T-helper 2 cell treated with Interferon-gamma antibody and Interleukin-4, amounts not matched to agents 100 ng/mL and 5 ng/mL, for 36 hours (primary cell): Measurements from ENCODE around the gene CCDC14. TPM values are rescaled to one million over a fixed set of nuclear protein-coding genes. Genes with fewer than 3 reads are reported as not detected.
"Not testable (repeated sequence)": the region's sequence is repeated elsewhere in the genome, so short reads cannot be mapped to it uniquely, and the experiment has no call there.

ENCODE experiments used
- intact Hi-C: fragments of 100-400 bp; cut with micrococcal nuclease; formaldehyde crosslinking; loops from one replicate; pipeline ENCODE4 v1.15.1; 2023
- total RNA-seq: library from RNA; stranded (reverse); gene quantifications from 2 replicates; pipeline ENCODE4 v1.2.3, GENCODE V29; 2022

CCDC14 gene
- total RNA-seq, 1 donor from 2014 or later = 48.1 TPM

DNA sequence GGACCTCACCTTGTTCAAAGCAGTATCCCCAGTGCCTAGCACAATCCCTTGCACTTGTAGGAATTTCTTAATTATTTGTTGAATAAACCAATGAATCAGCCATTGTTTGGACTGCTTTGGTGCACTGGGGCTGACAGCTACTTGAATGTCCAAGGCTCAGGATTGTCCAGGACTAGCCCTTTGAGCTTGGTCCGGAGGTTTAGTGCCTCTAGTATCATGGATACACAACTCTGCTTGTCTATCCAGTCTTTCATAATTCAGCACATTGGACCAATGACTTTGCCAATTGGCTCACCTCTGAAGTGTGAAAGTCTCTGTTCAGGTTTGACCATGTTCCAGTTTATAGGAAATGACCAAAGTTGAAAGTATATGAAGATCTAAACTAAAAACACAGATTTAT is 3.8 kb upstream of the CCDC14 start:
- intact Hi-C loops = not testable (repeated sequence)

DNA sequence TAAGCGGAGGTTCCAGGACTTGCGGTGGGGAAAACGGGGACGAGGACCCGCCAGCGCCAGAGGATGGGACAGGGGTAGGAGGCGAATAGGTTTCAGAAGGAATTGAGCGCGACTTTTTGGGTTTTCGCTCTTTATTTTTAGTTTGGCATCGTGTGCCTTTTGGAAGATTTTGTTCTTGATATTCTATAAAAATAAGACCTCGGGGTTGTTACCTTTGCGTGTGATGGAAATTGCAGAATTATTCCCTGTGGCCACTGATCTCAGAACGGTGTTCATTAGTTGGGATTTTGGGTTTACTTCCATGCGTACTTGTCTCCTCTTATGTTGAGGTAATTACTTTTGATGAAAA is 453 bp upstream of the CCDC14 start:
- intact Hi-C loops = loop anchor here (1.0 to 2.0 kb wide), 2 partner anchors 77 to 376 kb away; partner anchors contain the start of genes HACD2 and MYLK

DNA sequence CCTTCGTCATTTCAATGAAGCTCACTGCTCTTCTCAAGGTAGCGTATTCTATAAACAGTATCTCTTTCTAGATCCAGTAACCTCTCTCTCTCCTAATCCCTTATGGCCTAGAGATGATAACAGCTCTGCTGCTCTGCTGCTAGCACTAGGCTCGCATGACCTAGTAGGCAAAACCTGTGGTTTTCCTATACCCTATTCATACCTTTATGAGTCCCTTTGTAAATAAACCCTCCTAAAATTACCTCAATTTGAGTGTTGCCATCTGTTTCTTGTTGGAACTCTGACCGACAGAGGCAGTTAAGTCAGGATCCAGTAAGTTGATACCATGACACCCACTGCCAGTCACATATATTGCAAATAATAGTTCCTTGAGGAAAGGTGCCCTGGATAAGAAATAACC is 7.3 kb downstream of the CCDC14 start:
- intact Hi-C loops = no loop called here

DNA sequence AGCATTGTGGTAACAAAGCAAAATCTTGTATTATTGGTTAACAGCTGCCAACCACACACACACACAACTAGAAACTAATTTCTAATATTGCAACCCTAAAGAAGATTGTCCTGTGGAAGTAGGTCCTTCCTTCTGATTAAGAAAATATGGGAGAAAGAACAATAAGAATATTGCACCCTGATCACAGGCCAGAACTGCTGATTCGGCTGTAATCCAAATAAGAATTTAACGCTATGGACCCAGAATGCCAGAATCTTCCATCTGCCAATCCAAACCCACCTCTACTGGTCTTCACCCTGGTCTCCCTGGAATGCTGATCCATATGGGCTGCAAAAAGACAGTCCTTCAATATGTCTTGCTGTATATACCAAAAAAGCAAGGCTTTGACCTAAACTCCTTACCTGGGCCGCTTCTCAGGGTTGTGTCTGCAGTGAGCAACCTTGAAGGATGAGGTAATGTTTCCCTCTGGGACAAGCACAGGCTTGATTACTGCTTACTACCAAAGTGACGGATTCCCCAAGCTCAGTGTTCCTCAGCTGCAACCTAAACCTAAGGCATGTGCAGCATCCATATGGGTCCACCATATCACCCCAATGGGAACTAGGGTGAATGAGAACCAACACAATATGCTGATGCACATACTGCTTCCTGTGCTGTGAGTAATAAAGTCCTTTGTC is 8.0 kb downstream of the CCDC14 start:
- intact Hi-C loops = no loop called here

DNA sequence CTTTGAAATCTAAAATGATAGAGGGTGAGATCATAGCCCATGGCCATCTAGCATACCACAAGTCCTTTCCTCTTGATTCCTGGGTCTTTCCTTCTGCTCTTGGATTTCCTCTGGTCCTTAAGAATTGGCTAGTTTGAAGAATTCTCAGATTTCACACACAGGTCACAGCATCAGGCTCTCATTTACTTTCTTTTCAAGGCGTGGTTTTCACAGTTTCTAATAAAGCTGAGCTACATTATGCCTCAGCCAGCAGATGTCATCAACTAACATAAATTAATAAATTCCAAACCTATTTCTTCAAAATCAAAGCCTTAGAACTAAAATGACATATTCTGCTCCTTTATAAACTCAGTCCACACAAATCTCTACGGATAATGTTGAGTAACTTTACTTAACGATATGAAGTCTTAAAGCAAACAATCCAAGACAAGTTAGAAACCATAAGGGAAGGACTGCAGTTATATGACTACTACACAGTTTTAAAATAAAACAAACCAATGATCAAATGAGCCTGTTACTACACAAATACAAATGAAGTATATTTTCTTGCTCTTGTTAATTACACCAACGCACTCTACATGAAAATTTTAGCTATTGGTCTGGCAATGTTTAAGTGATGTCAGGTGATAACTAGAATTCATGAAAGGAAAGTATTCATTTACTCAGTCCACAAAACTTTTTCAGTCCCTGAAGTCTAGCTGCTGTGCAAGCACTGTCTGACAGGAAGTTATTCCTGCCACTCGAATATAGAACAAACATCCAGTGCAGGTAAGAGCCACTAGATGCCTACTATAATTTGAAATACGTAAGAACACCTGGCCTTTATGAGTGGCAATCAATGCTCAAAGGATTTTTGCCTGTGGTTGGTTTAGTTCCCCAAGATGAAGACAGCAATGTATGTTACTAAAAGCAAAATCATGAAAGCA is 9.2 kb downstream of the CCDC14 start:
- intact Hi-C loops = no loop called here

DNA sequence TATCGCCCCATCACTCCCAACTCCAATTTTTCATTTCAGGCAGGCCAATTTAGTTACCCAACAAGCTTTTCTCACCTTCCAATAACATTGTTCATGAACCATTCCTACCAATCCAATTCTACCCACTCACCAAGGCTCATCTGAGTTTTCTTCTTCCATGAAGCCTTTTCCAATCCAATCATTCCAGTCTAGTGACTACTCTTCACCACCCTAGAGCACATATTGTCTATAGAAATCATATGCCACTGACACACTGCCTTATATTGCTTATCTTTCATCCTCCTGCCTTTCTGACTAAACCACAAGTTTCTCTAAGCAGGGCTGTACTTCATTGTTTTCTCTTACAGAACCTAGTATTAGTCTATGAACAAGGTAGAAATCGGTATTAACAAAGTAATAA is 11.4 kb downstream of the CCDC14 start:
- intact Hi-C loops = no loop called here

DNA sequence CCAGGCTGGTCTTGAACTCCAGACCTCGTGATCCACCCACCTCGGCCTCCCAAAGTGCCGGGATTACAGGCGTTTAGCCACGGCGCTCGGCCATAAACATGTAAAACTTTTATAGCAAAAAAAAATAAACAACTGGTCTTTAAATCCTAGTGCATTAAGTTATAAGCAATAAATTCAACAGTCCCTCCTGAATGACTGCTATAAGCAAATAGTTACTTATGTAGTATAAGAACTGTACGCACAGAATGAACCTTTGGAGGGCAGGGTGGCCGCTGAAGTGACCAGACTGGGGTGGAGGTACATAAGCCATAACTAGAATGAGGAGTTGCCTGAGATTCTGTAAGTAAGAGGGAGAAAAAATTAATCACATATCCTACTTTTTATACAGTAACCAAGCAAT is 12.6 kb downstream of the CCDC14 start:
- intact Hi-C loops = no loop called here

DNA sequence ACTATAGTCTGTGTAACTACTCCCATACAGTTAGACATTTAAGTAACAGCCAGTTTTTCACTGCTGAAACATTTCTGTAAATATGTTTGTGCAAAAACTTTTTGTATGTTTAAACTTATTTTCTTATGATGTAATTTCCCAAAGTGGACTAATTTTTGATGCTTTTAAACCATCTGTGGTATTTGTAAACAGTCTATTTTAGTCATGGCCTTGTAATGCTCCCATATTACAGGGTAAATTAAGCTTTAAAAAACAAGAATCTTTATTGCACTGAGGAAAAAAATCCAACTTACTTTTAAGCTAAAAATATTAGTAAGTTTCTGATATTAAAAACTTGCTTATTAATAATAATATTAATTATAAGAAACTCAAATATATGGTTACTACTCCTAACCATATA is 13.5 kb downstream of the CCDC14 start:
- intact Hi-C loops = no loop called here

DNA sequence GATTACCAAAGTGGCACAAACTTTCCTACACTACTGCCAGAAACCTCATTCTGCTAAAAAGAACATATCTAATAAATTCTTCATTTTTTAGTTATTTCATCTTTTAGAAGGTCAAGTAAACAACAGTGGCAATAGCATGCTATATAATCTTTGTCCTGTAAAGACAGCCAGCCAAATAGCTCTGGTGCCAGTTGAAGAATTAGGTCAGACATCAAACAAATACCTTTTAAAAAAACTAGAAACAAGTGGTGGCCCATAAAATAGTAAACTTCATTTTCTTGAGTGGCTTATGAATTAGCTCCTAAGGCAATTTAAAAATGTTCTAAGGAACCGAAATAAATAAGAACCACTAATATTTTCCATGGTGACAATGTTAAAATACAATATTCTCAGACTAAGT is 19.5 kb downstream of the CCDC14 start:
- intact Hi-C loops = no loop called here

DNA sequence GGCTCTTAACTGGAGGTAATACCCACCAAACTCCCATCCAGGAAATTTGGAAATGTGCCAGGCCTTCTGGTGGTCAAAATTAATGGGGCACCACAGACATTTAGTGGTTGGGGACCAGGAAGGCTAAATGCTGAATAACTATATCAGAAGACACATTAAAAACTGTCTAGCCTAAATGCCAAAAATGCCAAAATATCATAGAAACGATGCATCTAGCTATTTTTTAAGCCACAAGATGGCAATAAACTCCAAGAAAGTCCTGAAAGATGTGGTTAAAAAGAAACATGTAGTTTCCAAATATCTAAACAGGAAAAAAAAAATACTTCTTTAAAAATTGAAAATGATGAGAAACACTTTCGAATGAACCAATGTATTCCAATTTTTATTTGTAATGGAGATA is 19.9 kb downstream of the CCDC14 start:
- intact Hi-C loops = no loop called here

DNA sequence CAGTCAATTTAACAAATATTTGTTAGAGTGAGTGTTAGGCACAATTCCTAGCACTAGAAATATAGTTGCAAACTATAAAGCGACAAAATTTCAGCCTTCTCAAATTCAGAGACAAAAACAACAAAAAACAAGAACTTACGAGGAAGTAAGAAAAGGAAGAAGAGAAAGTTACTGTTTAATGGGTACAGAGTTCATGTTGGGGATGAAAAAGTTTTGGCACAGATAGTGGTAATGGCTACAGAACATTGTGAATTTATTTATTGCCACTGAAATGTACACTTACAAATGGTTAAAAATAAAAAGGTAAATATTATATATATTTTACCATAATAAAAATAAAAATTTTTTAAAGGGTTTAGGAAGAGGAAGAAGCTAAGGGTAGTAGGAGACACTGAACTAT is 21.3 kb downstream of the CCDC14 start:
- intact Hi-C loops = no loop called here

DNA sequence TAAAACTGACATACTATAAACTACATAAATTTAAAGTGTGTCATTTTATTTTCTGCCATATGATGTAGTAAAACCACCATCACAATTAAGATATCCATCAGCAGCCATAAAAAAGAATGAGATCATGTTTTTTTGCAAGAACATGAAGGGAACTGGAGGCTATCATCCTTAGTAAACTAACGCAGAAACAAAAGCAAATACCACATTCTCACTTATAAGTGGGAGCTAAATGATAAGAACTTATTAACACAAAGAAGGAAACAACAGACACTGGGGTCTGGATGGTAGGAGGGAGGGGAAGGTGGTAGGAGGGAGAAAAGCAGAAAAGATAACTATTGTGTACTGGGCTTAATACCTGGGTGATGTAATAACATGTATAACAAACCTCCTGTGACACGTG is 24.6 kb downstream of the CCDC14 start:
- intact Hi-C loops = no loop called here

DNA sequence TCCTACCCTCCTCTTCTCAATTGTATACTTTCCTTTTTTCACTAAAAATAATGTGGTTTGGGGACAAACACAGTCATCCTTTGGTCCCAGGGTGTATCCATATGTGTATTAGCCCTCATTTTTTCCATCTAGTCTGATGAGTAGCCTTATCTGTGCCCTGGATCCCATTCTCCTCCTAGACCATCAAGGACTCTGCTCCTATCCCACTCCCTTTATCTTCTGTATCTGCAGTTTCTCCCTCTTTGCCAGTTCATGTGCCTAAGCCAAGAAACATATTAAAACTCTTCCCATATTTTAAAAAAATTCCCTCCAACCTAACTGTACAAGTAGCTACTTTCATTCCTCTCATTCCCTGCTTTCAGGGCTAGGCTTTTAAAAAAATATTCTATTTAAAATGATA is 25.2 kb downstream of the CCDC14 start:
- intact Hi-C loops = no loop called here

DNA sequence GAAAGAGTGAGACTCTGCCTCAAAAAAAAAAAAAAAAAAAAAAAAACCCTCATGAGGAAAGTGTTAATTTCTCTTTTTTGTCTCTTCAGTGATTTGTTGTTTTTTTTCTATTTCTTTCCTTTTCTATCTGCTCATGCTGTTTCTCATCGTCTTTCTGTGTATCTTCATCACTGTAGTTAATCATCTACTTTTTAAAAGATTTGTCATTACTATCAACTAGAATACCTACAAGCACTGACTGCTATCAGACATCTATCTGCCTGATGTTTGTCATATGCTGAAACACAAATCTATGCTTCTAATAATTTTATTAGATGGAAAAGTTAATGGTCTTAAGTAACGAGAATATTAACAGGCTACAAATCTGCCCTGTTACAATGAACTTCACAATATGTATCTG is 26.8 kb downstream of the CCDC14 start:
- intact Hi-C loops = no loop called here

DNA sequence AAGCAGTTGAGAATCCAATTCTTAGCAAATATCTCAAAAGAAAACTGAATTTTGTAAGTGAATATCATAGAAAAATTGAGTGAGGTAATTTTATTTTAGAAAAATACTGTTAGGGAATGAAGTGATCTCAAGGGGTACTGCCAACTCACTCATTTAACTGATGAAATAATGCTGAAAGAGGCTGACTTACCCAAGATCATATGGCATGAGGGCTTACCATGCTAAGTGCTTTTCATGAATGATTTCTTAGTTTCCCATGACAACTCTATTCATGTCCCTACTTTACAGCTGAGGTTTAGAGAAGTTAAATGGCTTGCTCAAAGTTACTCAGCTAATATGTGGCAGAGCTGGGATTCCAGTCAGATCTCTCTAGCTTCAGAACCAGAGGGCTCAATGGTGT is 30.6 kb downstream of the CCDC14 start:
- intact Hi-C loops = no loop called here

DNA sequence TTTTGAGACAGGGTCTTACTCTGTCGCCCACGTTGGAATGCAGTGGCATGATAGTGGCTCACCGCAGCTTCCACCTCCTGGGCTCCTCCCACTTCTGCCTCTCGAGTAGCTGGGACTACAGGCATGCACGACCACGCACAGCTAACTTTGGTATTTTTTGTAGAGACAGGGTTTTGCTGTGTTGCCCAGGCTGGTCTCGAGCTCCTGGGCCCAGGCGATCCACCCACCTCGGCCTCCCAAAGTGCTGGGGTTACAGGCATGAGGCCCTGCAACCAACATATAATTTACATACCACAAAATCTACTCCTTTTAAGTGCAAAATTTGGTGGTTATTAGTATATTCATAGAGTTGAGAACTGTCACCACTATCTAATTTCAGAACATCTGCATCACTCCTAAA is 31.7 kb downstream of the CCDC14 start:
- intact Hi-C loops = no loop called here

DNA sequence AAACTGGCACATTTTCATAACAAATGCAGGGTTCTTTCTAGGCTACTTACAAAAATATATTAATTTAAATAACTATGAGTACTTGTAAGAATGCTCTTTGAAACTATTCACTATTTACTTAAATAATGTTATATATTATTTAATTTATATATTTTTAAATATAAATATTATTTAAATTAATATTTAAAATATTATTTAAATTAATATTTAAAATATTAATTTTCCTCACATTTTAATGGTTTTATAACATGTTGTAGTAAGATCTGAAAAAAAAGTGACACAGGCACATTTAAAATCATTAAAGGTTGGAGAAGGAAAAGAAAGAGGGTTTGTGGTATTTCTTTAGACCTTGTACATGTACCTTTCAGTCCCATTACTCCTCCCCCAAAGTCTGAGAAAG is 34.6 kb downstream of the CCDC14 start:
- intact Hi-C loops = no loop called here

DNA sequence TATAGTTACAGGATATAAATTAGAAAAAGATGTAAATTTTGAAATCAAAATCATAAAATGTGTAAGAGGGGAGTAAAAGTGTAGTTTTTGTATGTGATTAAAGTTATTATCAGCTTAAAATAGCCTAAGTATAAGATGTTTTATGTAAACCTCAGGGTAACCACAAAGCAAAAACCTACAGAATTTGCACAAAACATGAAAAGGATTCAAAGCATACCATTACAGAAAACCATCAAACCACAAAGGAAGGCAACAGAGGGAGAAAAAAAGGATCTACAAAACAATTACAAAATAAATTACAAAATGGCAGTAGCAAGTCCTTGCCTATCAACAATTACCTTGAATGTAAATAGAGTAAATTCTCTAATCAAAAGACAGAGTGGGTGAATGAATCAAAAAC is 40.2 kb downstream of the CCDC14 start:
- intact Hi-C loops = no loop called here

DNA sequence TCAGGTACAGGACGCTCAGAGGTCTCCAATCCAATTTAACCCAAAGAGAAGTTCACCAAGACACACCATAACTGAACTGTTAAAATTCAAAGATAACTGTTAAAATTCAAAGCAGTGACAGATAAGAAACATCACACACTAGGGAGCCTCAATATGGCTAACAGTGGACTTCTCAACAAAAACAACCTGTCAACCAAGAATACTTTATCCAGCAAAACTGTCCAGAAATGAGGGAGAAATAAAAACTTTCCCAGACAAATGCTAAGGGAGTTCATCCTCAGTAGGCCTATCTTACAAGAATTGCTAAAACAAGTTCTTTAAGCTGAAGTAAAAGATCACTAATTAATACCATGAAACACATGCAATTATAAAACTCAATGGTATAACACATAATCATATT is 40.6 kb downstream of the CCDC14 start:
- intact Hi-C loops = no loop called here

DNA sequence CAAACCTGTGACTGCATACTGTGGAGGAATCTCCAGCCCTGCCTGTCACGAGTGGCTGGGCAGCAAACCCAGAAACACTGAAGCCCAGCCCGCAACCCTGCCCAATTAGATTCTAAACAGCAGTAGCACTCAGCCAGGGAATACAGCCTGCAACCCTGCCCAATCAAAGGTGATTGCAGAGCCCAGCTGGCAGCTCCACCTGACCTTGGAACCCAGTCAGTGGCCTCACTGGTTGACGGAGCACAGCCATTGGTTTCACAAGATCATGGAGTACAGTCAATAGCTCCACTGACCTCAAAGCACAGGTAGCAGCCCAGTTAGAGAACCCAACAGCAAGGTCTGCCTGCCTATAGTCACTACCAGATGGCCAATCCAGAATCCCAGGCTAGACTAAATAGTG is 41.7 kb downstream of the CCDC14 start:
- intact Hi-C loops = no loop called here

DNA sequence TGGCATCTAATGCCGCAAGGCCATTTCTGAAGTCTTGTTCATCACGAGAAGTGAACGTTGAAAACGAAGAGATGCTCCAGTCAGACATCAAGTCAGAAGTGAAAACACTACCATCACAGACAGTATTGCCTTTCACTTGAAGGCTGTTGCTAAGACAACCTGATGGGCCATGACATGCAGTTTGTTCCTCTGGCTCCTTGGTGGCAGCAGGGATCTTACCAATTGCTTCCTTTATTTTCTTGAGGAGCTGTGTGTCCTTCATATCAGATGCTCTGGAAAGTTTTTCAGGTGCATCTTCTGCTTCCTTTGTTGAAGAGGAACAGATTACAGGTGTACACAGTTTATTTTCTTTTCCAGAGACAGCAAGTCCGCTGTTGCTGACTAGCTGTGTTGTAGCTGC is 46.2 kb downstream of the CCDC14 start:
- intact Hi-C loops = no loop called here

DNA sequence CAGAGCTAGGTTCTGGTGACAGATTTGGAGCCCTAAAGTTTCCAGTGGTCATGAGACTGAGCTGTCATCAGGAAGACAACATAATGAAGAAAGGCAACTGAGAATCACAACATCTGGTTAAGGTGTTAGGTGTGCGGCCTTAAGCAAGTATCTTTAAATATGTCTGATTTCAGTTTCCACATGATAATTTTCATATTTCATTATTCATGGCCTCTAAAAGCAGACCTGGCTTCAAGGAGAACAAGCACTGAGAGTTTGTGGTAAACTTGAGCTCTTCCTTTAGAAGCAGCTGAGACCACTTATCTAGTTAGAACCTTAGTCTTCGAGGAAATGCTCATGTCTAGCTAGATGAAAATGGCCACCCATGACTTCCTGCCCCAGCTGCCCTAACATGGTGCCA is 51.2 kb downstream of the CCDC14 start:
- intact Hi-C loops = no loop called here

DNA sequence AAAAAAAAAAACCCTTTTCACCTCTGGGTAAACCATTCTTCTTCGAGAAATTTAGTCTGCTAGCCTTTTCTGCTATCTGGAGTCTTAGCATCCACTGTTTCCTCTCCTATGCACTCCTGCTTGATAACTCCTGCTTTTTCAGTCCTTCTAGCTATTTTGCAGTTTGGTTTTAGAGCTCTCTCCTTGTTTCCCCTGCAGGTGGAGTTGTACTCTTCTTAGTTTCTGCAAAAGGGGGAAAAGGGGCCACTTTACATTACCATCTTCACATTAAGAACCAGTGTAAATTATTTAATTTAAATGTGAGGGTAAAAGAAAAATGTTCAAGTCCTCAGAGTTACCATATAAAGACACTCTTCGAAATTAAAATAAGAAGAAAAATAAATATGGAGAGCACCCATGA is 53.3 kb downstream of the CCDC14 start:
- intact Hi-C loops = no loop called here
